HG03064 (cell line): ENCODE data around the gene BACE2.
"Not testable (repeated sequence)": the region's sequence is repeated elsewhere in the genome, so short reads cannot be mapped to it uniquely, and the experiment has no call there.

Experiments used
- ATAC-seq: cut with Tn5 transposase; IDR thresholded peaks from one replicate; pipeline ENCODE4 v1.9.1; 2021; ENCODE audit warnings: low read depth; ENCODE audit not compliant: unreplicated experiment

The BACE2 gene

DNA sequence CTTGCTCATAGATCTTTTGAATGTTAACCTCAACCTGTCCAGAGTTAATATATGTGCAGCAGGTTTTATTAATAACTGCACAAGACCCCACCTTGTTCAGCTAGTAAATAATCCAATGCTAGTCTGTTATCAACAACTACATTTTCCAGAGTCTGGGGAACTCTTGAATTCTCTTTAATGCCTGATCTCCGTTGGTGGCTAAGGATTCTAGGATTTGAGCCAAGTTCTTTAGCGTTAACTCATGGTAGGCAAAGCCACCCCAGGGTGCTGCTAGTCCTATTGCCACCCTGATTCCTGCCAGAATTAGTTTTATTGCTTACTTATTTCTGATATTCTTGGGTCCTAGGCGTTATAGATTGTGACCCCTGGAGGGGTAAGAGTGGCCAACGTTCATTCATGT is 12.8 kb downstream of the BACE2 start:
- ATAC-seq: no peak

DNA sequence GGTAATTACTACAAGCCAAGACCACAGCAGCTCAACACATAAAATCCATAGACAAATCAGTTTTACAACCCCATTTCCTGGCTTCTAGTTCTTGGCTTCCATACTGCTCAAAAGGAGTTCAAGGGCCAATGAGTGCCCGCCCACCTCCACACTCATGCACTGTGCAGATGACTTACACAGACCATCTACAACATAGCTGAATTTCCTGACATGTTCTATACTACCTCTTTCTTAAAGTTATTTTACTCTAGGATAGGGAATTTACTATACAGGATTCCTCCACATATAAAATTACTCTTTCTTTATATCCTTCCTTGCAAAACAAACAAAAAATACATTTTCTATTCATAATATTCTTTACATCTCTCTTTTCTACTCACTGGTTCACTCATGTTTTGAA is 14.6 kb downstream of the BACE2 start:
- ATAC-seq: no peak

DNA sequence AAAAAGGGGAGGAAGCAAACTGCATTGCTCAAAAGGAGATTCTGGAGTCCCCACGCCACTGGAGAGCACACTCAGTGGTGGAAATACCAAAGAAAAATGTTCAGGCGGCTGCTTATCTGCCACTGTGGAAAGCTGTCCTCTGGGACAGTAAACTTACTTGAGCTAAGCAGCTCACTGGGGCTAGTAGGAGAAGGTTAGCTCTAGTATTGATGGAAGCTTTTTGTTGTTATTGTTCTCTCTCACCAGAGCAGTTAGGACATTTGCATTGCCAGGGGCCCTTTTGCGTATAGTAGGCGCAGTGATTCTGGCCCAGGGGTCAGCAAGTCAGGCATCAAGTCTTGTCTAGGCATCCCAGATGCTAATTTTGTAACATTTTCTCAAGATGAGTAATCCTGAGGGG is 15.6 kb downstream of the BACE2 start:
- no peak for ATAC-seq

DNA sequence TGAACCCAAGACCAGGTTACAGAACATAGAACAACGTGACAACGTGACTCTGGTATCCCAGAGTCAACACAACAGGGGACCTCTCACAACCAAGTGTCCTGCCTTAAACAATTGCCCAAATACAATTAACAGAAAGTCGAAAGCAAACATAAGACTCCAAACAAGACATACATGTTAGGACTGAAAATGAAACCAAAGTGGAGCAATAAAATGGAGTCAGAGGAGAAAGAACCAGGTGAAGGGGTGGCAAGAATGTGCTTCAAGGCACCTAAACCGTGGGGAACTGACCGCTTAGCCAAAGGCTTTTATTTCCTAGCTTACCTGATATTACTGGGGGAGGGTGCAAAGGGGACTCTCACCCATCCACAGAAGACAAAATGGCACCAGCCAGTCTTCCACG is 17.8 kb downstream of the BACE2 start:
- ATAC-seq: no peak

DNA sequence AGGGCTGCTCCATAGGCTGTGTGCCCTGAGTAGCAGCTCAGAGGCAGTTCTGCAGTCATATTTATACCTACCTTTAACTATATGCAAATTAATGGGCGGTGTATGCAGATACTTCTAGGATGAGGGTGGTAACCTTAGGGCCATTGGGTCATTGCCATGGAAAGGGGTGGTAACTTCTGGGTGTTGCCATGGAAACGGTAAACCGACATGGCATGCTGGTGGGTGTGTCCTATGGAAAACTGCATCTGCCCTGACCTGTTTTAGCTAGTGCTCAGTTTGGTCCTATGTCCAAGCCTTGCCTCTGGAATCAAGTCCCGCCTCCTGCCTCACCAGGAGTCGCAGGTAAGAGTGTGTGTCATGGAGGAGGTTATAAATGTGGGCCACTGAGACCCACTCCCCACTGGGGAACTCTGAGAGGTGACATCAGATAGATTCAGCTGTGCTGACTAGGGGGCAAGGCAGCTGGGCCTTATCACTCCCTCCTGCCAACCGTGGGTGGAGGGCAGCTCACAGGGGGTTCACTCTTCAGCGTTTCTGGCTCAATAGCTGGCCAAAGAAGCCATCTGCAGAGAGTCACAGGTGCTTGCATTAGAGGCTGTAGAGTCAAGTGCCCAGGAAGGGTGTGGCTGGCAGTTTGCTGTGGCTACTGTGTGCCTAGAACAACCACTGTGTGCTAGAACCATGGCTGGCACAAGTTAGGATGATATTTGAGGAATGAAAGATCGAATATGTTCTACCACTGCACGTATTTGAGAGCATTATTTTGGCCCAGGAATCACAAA is 19.0 kb downstream of the BACE2 start:
- no peak for ATAC-seq

DNA sequence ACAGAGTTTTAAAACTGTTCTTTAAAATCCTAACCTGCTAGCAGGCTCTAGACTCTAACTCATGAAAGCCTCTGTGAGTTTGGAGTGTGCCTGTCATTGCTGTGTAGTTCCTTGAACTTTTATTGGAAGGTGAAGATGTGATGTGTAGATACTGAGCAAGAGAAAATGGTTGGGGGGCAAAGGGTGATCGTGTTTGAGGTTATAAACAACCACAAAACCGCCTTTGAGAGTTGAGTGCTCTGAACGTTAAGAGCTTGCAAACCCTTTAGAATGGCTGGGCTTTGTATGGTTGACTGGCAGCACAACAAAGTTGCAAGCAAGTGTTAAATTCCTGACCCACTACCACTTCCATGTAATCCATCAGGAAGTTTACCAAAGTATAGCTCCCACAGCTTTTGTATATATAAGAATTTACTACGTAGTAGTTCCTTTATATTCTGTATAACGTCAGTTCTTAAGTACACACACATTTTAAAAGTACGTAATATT is 19.6 kb downstream of the BACE2 start:
- no peak for ATAC-seq

DNA sequence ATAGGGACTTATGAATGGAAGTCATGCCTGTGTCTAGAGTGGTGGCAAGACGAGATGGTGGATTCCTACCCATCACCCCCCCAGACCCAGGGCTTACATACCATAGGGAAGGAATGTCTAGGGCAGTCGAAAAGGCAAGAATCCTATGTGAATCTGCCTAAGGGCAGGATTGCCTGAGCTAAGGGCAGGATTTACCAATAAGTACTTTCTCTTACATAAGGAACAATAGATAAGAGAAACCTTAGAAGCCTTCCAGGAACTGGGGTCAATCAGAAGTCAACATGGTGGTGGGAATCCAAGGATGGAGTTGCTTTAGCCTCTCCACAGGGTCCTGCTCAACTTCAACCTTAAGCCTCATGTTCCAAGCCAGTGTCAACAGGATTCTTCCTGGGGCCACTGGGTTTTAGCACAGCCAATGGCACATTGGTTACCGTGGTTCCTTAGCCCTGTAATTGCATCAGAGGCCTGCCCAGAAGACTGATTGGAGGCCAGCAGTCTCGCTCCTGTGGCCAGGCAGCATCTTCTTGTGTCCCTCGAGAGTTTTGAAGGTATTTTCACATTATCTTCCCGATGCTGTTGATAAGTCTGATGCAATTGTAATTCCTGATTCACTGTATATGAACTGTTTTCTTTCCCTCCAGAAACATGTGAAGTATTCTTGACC is 20.7 kb downstream of the BACE2 start:
- ATAC-seq: no peak

DNA sequence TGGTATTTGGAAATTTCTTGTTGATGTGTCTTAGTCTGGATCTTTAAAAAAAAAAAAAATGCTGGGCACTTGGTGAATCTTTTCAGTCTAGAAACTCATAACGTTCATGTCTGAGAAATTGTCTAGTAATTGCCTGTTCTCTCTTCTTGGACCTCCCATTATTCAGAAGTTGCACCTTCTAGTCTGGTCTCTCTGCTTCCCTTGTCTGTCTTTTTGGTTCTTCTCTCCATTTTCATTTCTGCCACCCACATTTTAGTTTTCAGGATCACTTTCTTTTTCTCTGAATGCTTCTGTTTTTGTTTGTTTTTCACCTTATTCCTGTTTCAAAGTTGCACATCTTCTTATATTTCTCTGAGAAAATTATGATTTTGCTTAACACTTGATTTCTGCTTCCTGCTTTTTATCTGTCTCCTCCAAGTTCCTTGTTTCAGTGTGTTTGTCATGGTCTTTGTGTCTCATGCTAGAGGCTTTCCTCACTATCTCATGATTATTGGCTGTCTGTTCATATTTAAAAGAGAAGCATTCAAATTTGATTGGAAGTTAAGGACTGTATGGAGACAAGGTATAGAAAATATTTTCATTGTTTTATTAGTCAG is 21.3 kb downstream of the BACE2 start:
- ATAC-seq: no peak

DNA sequence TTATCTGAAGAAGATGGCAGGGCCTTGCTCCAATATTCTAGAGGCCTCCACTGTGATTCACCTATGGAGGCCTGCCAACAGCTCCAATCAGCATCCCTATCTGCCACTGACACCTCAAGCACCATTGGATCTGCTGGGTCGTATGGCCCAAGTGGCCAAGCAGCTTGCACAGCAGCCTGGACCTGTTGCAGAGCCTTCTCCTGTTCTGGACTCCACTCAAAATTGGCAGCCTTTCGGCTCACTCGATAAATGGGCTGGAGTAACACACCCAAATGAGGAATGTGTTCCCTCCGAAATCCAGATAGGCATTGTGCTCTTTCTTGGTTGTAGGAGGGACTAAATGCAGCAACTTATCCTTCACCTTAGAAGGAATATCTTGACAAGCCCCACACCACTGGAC is 24.6 kb downstream of the BACE2 start:
- ATAC-seq: not testable (repeated sequence)

DNA sequence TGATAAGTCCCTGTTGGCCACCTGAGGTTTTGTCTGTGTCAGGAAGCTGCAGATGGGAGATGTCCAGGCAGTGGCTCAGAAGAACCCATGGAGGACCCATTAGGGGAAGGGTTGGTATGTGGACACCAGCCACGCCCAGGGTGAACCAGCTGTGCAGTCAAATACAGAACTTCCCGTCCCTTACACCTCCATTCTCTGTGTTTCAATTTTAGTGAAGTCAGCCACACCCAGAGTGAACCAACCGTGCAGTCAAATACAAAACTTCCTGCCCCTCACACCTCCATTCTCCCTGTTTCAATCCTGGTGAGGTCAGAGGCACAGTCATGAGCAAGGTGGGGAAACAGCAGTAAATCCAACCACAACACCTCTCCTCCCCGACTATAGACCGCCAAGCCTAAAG is 27.4 kb downstream of the BACE2 start:
- ATAC-seq: no peak

DNA sequence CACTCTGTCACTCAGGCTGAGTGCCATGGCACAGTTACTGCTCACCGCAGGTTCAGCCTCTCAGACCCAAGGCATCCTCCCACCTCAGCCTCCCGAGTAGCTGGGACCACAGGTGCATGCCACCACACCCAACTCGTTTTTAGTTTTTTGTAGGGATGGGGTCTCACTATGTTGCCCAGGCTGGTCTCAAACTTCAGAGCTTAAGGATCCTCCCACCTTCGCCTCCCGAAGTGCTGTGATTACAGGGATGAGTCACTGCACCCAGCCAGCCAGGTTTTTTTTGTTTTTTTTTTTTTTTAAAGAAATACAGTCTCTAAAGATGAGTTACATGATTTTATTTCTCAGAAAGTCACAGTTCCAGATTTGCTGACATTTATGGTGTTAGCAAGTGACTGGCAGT is 29.0 kb downstream of the BACE2 start:
- ATAC-seq: no peak

DNA sequence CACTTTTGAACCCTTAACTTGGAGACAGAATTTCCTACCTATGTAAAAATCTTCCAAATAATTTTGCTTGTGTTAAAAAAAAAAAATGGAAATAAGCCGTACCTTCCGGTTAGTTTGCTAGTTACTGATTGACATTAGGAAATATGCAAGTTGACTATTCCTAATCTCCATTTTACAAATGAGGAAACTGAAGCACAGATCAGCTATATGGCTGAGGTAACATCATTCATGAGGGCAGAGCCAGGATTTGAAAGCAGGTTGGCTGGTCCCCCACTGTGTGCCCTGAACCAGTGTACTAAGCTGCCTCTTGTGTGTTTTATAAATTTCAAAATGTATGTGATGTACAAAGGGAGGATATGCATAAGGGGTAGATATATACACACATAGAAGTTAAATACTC is 29.6 kb downstream of the BACE2 start:
- no peak for ATAC-seq

DNA sequence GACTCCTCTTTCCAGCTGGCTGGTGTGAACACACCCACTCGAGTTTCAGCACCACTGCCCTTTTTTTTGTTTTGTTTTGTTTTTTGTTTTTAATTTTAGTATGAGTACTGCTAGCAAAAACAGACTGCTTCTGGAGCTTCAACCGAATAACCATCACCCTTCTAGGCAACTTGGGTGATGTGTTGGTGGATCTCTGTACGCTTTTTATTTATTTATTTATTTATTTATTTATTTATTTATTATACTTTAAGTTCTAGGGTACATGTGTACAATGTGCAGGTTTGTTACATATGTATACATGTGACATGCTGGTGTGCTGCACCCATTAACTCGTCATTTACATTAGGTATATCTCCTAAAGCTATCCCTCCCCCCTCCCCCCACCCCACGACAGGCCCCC is 30.7 kb downstream of the BACE2 start:
- not testable (repeated sequence) for ATAC-seq

DNA sequence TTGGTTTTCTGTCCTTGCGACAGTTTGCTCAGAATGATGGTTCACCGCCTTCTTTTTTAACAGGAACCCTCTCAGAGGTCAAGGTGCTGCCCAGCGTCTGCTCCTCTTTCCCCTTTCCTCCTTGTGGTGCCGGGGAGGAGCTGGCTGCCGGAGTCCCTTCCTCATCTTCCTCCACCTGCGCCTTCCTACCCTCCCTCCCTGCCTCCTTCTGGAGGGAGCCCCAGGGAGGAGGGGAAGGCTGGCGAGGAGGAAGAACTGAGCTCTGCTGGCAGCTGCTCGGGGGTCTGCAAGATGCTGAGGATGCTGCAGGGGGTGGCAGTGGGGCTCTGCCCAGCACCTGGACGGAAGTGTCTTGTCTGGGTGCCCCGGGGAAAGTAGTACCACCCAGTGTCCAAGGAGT is 31.2 kb downstream of the BACE2 start:
- no peak for ATAC-seq

DNA sequence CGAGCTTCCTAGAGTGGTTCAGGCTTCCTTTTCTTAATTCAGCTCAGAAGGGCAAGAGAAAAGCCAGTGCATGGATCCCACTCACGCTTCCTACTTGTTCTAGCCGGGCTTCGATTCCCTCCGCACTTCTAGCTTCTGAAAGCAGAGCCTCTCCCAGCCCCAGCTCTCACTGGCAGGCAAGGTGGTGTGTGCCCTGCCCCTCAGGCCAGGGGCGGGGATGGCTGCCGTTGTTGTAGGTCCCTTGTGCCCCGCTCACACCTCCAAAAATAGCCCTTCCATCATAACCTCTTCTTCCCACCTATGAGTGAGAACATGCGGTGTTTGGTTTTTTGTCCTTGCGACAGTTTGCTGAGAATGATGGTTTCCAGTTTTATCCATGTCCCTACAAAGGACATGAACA is 31.6 kb downstream of the BACE2 start:
- no peak for ATAC-seq

DNA sequence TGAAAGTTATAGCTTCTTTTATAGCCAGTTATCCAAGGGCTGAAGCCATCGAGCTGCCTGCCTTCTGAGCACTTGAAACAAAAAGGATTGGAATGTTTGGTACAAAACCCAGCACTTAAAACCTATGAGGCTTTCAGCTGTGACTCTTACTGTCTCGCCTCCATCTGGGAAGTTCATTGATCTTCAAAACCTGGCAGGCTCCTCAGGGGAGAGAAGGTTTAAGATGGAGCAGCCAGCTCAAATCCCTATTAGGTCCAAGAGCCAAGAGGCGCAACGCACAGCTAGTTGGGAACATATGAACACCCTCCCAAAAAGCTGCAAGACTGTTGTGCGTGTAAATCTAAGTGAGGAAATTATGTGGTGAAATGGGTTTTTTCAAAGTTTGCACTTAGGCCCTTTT is 33.4 kb downstream of the BACE2 start:
- no peak for ATAC-seq

DNA sequence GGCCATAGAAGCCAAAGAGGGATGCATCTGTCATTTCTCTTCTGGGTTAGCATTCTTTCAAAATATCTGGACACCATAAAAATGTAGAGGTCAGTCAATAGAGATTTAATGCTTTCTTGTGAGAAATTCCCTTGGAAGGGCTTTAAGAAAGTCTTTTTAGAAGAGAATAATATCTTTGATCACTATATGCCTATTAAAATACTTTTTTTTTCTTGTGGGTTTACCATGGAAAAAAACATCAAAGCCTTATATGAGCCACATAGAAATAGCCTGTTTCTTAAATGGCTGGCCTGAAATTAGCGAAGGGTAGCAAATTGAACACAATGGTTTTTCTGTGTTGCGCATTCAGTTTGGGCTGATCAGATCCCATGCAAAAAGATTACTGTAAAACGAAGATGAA is 36.8 kb downstream of the BACE2 start:
- ATAC-seq: no peak

DNA sequence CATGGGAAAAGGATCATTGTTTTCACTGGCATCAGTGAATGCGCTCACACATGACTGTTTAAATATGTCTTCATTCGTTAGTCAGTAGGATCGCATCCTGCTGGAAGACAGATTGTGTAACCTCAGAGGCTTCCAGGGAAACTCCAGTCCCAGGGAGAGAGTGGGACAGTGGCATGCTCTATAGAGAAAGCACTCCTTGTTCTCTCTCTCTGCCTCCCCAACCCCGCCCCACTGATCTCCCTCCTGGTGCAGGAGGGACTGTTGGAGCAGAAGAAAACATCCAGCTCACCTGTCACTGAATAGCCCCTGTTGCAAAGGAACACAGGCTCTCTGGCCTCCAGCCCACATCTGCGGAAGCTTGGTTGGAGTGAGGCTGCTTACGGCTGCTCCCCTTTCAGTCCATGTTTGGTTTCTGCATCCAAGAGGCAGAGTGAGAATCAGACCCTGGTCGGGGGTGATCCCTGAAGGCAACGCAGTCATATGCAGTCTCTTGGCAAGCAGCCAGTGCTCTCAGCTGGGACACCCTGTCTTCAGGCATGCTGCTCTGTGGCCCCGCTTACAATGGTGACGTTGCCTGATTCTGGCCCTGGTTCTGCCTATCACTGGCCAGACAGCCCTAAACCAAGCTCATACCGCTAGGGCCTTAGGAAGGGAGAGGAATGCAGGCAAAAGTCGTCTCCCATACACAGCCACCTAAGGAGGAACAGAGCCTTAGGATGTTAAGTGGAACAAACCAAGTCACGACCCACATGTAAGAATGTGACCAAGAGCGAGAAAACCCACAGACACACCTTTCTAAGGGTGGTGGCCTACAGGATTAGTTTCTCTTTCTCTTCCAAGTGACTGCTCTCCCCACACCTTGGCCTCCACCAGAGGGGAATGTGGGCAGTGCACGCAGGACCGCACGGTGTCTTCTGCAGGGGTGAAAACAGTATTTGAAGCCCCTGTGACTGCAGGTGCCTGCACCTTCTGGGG is 39.7 kb downstream of the BACE2 start:
- ATAC-seq: no peak

DNA sequence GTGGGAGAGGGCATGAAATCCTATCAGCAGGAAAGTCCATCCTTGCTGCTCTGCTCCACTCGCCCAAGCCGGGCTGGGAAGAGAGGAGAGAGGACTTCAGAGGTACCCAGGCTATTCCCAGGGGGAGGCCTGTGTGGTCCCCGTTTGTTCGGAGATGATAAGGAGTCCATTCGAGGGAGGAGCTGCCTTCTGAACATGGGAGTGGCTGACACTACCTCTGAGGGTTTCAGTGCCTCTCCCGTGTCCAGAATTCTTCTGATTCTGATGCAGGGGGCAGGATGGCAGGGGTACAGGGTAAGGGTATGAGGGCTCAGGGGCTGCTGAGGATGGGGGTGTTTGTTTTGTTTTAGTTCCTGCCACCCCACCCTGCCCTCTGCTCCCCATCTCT is 40.4 kb downstream of the BACE2 start:
- ATAC-seq: no peak

DNA sequence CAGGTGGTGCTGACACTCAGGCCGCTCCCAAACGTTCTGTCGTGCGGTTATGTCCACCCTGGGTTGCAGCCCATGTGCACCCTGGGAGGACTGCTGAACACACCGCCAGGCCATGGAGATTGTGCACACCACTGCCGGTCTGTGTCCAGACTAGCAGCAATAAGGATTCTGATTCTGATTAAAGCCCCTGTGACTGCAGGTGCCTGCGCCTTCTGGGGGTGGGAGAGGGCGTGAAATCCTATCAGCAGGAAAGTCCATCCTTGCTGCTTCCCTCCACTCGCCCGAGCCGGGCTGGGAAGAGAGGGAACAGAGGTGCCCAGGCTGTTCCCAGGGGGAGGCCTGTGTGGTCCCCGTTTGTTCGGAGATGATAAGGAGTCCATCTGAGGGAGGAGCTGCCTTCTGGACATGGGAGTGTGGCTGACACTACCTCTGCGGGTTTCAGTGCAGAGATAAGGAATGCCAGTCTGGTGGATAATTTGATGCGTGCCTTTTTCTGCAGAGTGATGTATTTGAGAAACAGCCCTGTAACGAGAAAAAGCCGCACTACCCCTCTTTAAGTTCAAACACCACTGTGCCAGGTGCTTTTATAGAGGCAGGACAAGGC is 41.2 kb downstream of the BACE2 start:
- ATAC-seq: no peak
